Lower leg skin (tissue), 3 donors: ENCODE data around the gene SHPK.

ENCODE experiments used
- POLR2A ChIP-seq, 2 donors: fragments of 450-650 bp; IDR thresholded peaks; one replicate each; pipeline ENCODE4 v1.6.1; 2016 to 2017; ENCODE audit warnings: antibody characterized with exemption in 2 of 2, mild to moderate bottlenecking in 1 of 2, moderate library complexity in 1 of 2
- TF ChIP-seq, protein P1 (sequence below), 3 donors: fragments of 450-650 bp; IDR thresholded peaks; one replicate each; pipeline ENCODE4 v1.5.1; 2016; ENCODE audit warnings: antibody characterized with exemption in 3 of 3, mild to moderate bottlenecking in 3 of 3, moderate library complexity in 2 of 3

DNA sequence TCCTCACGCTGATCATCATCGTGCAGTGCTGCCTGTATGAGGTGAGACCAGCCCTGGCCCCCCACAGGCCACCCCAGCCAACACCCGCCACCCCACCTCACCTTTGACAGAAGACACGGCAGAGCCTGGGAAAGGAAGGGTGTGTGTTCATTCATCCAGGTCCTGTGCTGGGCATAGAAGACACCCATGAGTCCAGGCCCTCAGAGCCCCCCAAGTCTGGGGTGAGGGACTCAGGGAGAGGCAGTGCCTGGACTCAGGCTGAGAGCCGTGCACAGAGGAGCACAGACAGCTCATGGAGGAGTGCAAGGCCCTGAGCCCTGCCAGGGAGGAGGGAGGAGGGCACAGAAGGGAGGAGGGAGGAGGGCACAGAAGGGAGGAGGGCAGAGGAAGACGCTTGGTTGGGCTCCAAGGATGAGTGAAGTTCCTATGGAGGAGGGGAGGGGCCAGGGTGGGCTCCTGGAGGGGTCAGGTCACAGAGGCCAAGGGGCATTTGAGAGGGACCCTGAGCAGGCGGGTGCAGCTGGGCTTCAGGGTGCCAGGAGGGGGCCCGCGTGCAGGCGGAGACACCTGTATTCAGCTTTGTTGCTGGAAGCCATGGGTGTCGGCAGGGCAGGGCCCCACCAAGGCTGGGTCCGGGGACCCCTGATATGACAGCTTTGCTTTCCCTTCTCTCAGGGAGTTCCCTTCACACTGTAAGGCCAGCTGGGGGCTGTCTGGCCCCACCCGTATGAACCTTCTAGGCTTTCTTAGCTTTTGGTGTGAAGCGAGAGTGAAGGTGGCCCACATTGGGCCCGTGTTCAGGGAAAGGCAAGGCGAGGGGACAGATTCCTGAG lies 20.9 kb upstream of the SHPK start:
- TF ChIP-seq, protein P1, sequence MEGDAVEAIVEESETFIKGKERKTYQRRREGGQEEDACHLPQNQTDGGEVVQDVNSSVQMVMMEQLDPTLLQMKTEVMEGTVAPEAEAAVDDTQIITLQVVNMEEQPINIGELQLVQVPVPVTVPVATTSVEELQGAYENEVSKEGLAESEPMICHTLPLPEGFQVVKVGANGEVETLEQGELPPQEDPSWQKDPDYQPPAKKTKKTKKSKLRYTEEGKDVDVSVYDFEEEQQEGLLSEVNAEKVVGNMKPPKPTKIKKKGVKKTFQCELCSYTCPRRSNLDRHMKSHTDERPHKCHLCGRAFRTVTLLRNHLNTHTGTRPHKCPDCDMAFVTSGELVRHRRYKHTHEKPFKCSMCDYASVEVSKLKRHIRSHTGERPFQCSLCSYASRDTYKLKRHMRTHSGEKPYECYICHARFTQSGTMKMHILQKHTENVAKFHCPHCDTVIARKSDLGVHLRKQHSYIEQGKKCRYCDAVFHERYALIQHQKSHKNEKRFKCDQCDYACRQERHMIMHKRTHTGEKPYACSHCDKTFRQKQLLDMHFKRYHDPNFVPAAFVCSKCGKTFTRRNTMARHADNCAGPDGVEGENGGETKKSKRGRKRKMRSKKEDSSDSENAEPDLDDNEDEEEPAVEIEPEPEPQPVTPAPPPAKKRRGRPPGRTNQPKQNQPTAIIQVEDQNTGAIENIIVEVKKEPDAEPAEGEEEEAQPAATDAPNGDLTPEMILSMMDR (IDR thresholded peaks at IDR 0.05) = no peak
- TF ChIP-seq POLR2A (IDR thresholded peaks at IDR 0.05) = no peak
